Prostate gland (tissue), 2 donors: Measurements from ENCODE around the gene KLHL41.

ENCODE experiments used
- POLR2A ChIP-seq: fragments of 450-650 bp; IDR thresholded peaks from one replicate; pipeline ENCODE4 v1.6.1; 2016; ENCODE audit warnings: antibody characterized with exemption, mild to moderate bottlenecking
- POLR2AphosphoS5 ChIP-seq: sonication (generic); formaldehyde crosslinking; IDR thresholded peaks from one replicate; pipeline ENCODE4 v1.6.1; 2017; ENCODE audit warnings: antibody characterized with exemption
- TF ChIP-seq, protein P1 (sequence below), 4 experiments: fragments of 200-600 bp in 2 of 4; fragments of 450-650 bp in 2 of 4; sonication (generic) in 2 of 4; IDR thresholded peaks; 1 replicate in 3 of 4; 2 replicates in 1 of 4; pipeline ENCODE4 v1.5.1; 2016 to 2019; ENCODE audit warnings: antibody characterized with exemption in 4 of 4, mild to moderate bottlenecking in 2 of 4, moderate library complexity in 2 of 4

DNA sequence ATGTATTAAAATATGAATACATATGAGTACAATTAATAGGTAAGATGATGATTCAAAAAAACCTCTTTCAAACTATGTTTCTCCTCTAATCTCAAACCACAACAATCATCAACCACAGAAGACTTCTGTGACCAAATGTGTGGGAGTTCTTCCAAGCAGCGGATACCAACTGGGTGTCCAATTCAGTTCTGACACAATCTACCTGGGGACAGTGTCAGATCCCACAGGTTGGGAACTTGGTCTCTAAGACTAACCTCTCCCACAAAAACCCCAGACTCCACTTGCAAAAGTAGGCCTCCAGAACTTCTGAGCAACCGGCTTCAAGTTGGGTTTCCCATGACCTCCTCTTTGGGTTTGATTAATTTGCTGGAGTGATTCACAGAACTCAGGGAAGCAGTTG lies 37.3 kb downstream of the KLHL41 start:
- TF ChIP-seq, protein P1, sequence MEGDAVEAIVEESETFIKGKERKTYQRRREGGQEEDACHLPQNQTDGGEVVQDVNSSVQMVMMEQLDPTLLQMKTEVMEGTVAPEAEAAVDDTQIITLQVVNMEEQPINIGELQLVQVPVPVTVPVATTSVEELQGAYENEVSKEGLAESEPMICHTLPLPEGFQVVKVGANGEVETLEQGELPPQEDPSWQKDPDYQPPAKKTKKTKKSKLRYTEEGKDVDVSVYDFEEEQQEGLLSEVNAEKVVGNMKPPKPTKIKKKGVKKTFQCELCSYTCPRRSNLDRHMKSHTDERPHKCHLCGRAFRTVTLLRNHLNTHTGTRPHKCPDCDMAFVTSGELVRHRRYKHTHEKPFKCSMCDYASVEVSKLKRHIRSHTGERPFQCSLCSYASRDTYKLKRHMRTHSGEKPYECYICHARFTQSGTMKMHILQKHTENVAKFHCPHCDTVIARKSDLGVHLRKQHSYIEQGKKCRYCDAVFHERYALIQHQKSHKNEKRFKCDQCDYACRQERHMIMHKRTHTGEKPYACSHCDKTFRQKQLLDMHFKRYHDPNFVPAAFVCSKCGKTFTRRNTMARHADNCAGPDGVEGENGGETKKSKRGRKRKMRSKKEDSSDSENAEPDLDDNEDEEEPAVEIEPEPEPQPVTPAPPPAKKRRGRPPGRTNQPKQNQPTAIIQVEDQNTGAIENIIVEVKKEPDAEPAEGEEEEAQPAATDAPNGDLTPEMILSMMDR (IDR thresholded peaks at IDR 0.05), result no peak
- no peak for TF ChIP-seq POLR2A
- no peak for TF ChIP-seq POLR2AphosphoS5
